Common myeloid progenitor, CD34-positive (primary cell): ENCODE results near the gene CDC42SE2.
"Not testable (repeated sequence)": the region's sequence is repeated elsewhere in the genome, so short reads cannot be mapped to it uniquely, and the experiment has no call there.

Experiments
- CTCF ChIA-PET: fragments of 350-600 bp; sonication (Branson Sonifier 250); formaldehyde crosslinking; loops from one replicate; lab custom pipeline; 2021; ENCODE audit warnings: antibody characterized with exemption; lab: Charles Lee
- POLR2A ChIA-PET: fragments of 350-600 bp; sonication (Branson Sonifier 250); formaldehyde crosslinking; loops from one replicate; lab custom pipeline; 2021; ENCODE audit warnings: antibody characterized with exemption; lab: Charles Lee
- DNase-seq, 3 donors: peaks; one replicate each; pipeline versions ENCODE4 v3.0.0 to v3.0.0-alpha.2; 2013
- H3K27ac ChIP-seq, 2 experiments: 1 replicate in 1 of 2; 2 replicates in 1 of 2; pipeline ENCODE4 v1.7.0; 2013; ENCODE audit warnings: inconsistent platforms in 2 of 2, low read length in 2 of 2, mild to moderate bottlenecking in 2 of 2, low read depth in 1 of 2, moderate library complexity in 1 of 2; ENCODE audit not compliant: severe bottlenecking in 2 of 2, insufficient read depth in 1 of 2, poor library complexity in 1 of 2
- H3K27me3 ChIP-seq, 5 experiments: replicated peaks in 2 of 5; 1 replicate in 3 of 5; 2 replicates in 2 of 5; pipeline versions ENCODE4 v1.6.1 to v1.7.0; 2013; ENCODE audit warnings: low read length in 4 of 5, mild to moderate bottlenecking in 2 of 5, moderate library complexity in 2 of 5, inconsistent platforms in 1 of 5; ENCODE audit not compliant: insufficient read depth in 5 of 5, control insufficient read depth in 4 of 5
- H3K36me3 ChIP-seq, 4 experiments: 1 replicate in 2 of 4; 2 replicates in 2 of 4; pipeline versions ENCODE4 v1.6.1 to v1.7.0; 2013; ENCODE audit warnings: low read length in 3 of 4, control low read depth in 1 of 4, mild to moderate bottlenecking in 1 of 4; ENCODE audit not compliant: control insufficient read depth in 4 of 4, insufficient read depth in 4 of 4
- H3K4me1 ChIP-seq, 4 experiments: 1 replicate in 3 of 4; 2 replicates in 1 of 4; pipeline versions ENCODE4 v1.6.1 to v1.7.1; 2013; ENCODE audit warnings: low read length in 3 of 4, mild to moderate bottlenecking in 3 of 4, control low read depth in 1 of 4, inconsistent platforms in 1 of 4, moderate library complexity in 1 of 4; ENCODE audit not compliant: control insufficient read depth in 4 of 4, insufficient read depth in 4 of 4; ENCODE audit errors: control extremely low read depth in 1 of 4
- H3K4me3 ChIP-seq, 7 experiments: 1 replicate in 4 of 7; 2 replicates in 3 of 7; pipeline versions ENCODE4 v1.5.1 to v1.7.0; 2013; ENCODE audit warnings: mild to moderate bottlenecking in 7 of 7, low read length in 6 of 7, moderate library complexity in 6 of 7, inconsistent platforms in 2 of 7, low read depth in 2 of 7, control low read depth in 1 of 7; ENCODE audit not compliant: insufficient read depth in 4 of 7, control insufficient read depth in 1 of 7; ENCODE audit errors: extremely low read depth in 1 of 7
- H3K9me3 ChIP-seq, 5 experiments: 1 replicate in 4 of 5; 2 replicates in 1 of 5; pipeline versions ENCODE4 v1.6.1 to v1.7.1; 2013; ENCODE audit warnings: low read length in 4 of 5, mild to moderate bottlenecking in 2 of 5, inconsistent platforms in 1 of 5, low read depth in 1 of 5, moderate library complexity in 1 of 5; ENCODE audit not compliant: control insufficient read depth in 4 of 5, insufficient read depth in 2 of 5; ENCODE audit errors: control extremely low read depth in 1 of 5
- WGBS: methylation state at CpG from one replicate; pipeline ENCODE4 v1.1.5; 2013; ENCODE audit not compliant: insufficient coverage; 5-methylcytosine and 5-hydroxymethylcytosine counted together

The CDC42SE2 gene

GRCh38 chr5:131303537-131303936 is 39.7 kb downstream of the CDC42SE2 start:
- ChIA-PET POLR2A (interaction anchor here (0.7 kb wide), 1 partner anchor 1098 kb away, joined by 3 read pairs; no protein-coding TSS in a partner anchor), CTCF (interaction anchor here (0.7 to 1.1 kb wide), 3 partner anchors 38 to 106 kb away, joined by 3 read pairs; no protein-coding TSS in a partner anchor)
- Histone ChIP-seq H3K27me3 (no peaks in the 10 kb centered on the region), H3K36me3 (peaks cover 0 to 3% (median 1%) of the 10 kb centered on the region in 4 experiments), H3K9me3 (peaks cover 0 to 4% (median 0%) of the 10 kb centered on the region in 5 experiments), H3K4me1 (peaks cover 0 to 11% (median under 1%) of the 10 kb centered on the region in 4 experiments), H3K27ac (no peak overlapping the region), H3K4me3 (no peak overlapping the region)
- WGBS, result no CpG with 5 or more reads among the region's 1 CpG
- no peak for DNase-seq

- no peak overlapping the region for H3K4me3 ChIP-seq
- DNase-seq, result no peak
- peaks cover 0 to 3% (median 1%) of the 10 kb centered on the region in 4 experiments for H3K36me3 ChIP-seq
- H3K4me1 ChIP-seq, result peaks cover 0 to 3% (median 0%) of the 10 kb centered on the region in 4 experiments
- H3K9me3 ChIP-seq, result peaks cover 0 to 4% (median 0%) of the 10 kb centered on the region in 5 experiments
- POLR2A ChIA-PET, result interaction anchor here (0.5 to 1.0 kb wide), 2 partner anchors 80 to 115 kb away, joined by 3 read pairs; no protein-coding TSS in a partner anchor
- CTCF ChIA-PET, result no interaction called here
- no peak overlapping the region for H3K27ac ChIP-seq
- no peaks in the 10 kb centered on the region for H3K27me3 ChIP-seq
- WGBS, result no CpG with 5 or more reads among the region's 2 CpGs
Observed at GRCh38 chr5:131304414-131304813, 40.6 kb downstream of the CDC42SE2 start.

GRCh38 chr5:131305138-131305689 is 41.4 kb downstream of the CDC42SE2 start:
- POLR2A ChIA-PET, result interaction anchor here (1.0 kb wide), 1 partner anchor 79 kb away, joined by 3 read pairs; no protein-coding TSS in a partner anchor

GRCh38 chr5:131305906-131306305 is 42.1 kb downstream of the CDC42SE2 start:
- no peaks in the 10 kb centered on the region for H3K27me3 ChIP-seq
- DNase-seq, result no peak
- WGBS, result 100% methylated on average over 1 of the region's 2 CpGs
- H3K27ac ChIP-seq, result no peak overlapping the region
- peaks cover 0 to 4% (median 0%) of the 10 kb centered on the region in 5 experiments for H3K9me3 ChIP-seq
- CTCF ChIA-PET, result interaction anchor here (0.9 kb wide), 1 partner anchor 29 kb away, joined by 3 read pairs; no protein-coding TSS in a partner anchor
- H3K36me3 ChIP-seq, result peaks cover 0 to 2% (median 0%) of the 10 kb centered on the region in 4 experiments
- H3K4me1 ChIP-seq, result no peaks in the 10 kb centered on the region
- POLR2A ChIA-PET, result no interaction called here
- no peak overlapping the region for H3K4me3 ChIP-seq

More at GRCh38 chr5:131305138-131305689, 41.4 kb downstream of the CDC42SE2 start:
- DNase-seq, result no peak
- H3K27me3 ChIP-seq, result no peaks in the 10 kb centered on the region
- no peak overlapping the region for H3K4me3 ChIP-seq
- peaks cover 0 to 4% (median 0%) of the 10 kb centered on the region in 5 experiments for H3K9me3 ChIP-seq
- H3K27ac ChIP-seq, result no peak overlapping the region
- no peaks in the 10 kb centered on the region for H3K4me1 ChIP-seq
- H3K36me3 ChIP-seq, result peaks cover 0 to 2% (median 0%) of the 10 kb centered on the region in 4 experiments
- 100% methylated on average over 1 of the region's 2 CpGs for WGBS
- CTCF ChIA-PET, result no interaction called here

GRCh38 chr5:131312235-131312772 is 48.5 kb downstream of the CDC42SE2 start:
- DNase-seq, H3K4me3 ChIP-seq, H3K4me1 ChIP-seq, H3K9me3 ChIP-seq, H3K27ac ChIP-seq, POLR2A ChIA-PET, H3K27me3 ChIP-seq: not testable (repeated sequence)
- CTCF ChIA-PET, result interaction anchor here (0.8 to 1.9 kb wide), 2 partner anchors 12 to 18 kb away, joined by 3 to 4 read pairs; no protein-coding TSS in a partner anchor
- 97% methylated on average over 9 of the region's 16 CpGs for WGBS
- peaks cover 0 to 18% (median 4%) of the 10 kb centered on the region in 4 experiments for H3K36me3 ChIP-seq

GRCh38 chr5:131316026-131316425 is 52.2 kb downstream of the CDC42SE2 start:
- CTCF ChIA-PET, result interaction anchor here (1.1 to 1.3 kb wide), 2 partner anchors 8 to 66 kb away, joined by 3 to 5 read pairs; no protein-coding TSS in a partner anchor
- H3K4me1 ChIP-seq, result peaks cover 0 to 3% (median 0%) of the 10 kb centered on the region in 4 experiments

More at GRCh38 chr5:131316026-131316425, 52.2 kb downstream of the CDC42SE2 start:
- no peak overlapping the region for H3K4me3 ChIP-seq
- H3K36me3 ChIP-seq, result peaks cover 0 to 31% (median 19%) of the 10 kb centered on the region in 4 experiments
- POLR2A ChIA-PET, result no interaction called here
- 100% methylated on average over 1 of the region's 2 CpGs for WGBS
- no peak overlapping the region for H3K27ac ChIP-seq
- DNase-seq, result no peak
- peaks cover 0 to 3% (median 0%) of the 10 kb centered on the region in 5 experiments for H3K9me3 ChIP-seq
- H3K27me3 ChIP-seq, result no peaks in the 10 kb centered on the region
